Measurements from ENCODE around the gene PIGT. TPM values are rescaled to one million over a fixed set of nuclear protein-coding genes. Genes with fewer than 3 reads are reported as not detected.

Gene PIGT
- total and polyA plus RNA-seq, 2 donors (not counting 1 experiment from before 2014, with no cell fraction given) = 25.8 to 53.9 TPM

GRCh38 chr20:45374101-45374467, 41.9 kb upstream of the PIGT start:
- no peak for DNase-seq (ENCODE audit: low read depth in 2 of 2)
- no peak for TF ChIP-seq EZH2 (IDR thresholded peaks at IDR 0.05; ENCODE audit: low read length, missing control alignments)
- TF ChIP-seq, protein P1, sequence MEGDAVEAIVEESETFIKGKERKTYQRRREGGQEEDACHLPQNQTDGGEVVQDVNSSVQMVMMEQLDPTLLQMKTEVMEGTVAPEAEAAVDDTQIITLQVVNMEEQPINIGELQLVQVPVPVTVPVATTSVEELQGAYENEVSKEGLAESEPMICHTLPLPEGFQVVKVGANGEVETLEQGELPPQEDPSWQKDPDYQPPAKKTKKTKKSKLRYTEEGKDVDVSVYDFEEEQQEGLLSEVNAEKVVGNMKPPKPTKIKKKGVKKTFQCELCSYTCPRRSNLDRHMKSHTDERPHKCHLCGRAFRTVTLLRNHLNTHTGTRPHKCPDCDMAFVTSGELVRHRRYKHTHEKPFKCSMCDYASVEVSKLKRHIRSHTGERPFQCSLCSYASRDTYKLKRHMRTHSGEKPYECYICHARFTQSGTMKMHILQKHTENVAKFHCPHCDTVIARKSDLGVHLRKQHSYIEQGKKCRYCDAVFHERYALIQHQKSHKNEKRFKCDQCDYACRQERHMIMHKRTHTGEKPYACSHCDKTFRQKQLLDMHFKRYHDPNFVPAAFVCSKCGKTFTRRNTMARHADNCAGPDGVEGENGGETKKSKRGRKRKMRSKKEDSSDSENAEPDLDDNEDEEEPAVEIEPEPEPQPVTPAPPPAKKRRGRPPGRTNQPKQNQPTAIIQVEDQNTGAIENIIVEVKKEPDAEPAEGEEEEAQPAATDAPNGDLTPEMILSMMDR (conservative IDR thresholded peaks at IDR 0.05 in 1 of 2, IDR thresholded peaks at IDR 0.05 in 1 of 2; ENCODE audit: low read depth in 1 of 2, low read length in 2 of 2) = no peak

GRCh38 chr20:45374966-45375365, 41.0 kb upstream of the PIGT start:
- H3K79me2 ChIP-seq (ENCODE audit: control insufficient read depth, insufficient read depth, low read length) = no peaks in the 10 kb centered on the region
- TF ChIP-seq EZH2 (IDR thresholded peaks at IDR 0.05; ENCODE audit: low read length, missing control alignments) = no peak
- TF ChIP-seq, protein P1 (conservative IDR thresholded peaks at IDR 0.05 in 1 of 2, IDR thresholded peaks at IDR 0.05 in 1 of 2; ENCODE audit: low read depth in 1 of 2, low read length in 2 of 2) = no peak
- peaks cover 2% of the 10 kb centered on the region for H3K4me1 ChIP-seq (ENCODE audit: control insufficient read depth, extremely low read depth, insufficient read depth, low read length)
- no peaks in the 10 kb centered on the region for H4K20me1 ChIP-seq (ENCODE audit: control insufficient read depth, extremely low read depth, insufficient read depth, low read length)
- no peaks in the 10 kb centered on the region for H3K9me3 ChIP-seq (ENCODE audit: control insufficient read depth, insufficient read depth, low read depth, low read length)
- no peak overlapping the region for H3K27ac ChIP-seq (ENCODE audit: insufficient read depth, low read length)
- no peaks in the 10 kb centered on the region for H3K27me3 ChIP-seq (ENCODE audit: control insufficient read depth, insufficient read depth, low read length)
- no peak overlapping the region for H3K9ac ChIP-seq (ENCODE audit: insufficient read depth, low read length)
- DNase-seq (ENCODE audit: low read depth in 2 of 2) = no peak
- no peak overlapping the region for H3K4me3 ChIP-seq (replicated peaks in 1 of 4; ENCODE audit: control extremely low read depth in 1 of 4, insufficient read depth in 1 of 4, low read depth in 3 of 4, low read length in 4 of 4)
- H3K4me2 ChIP-seq (ENCODE audit: extremely low read depth, insufficient read depth, low read length) = no peak overlapping the region
- H2AFZ ChIP-seq (ENCODE audit: low read length) = no peak overlapping the region
- no peaks in the 10 kb centered on the region for H3K36me3 ChIP-seq (ENCODE audit: control insufficient read depth, insufficient read depth, low read length)

More at GRCh38 chr20:45374101-45374467, 41.9 kb upstream of the PIGT start:
- Histone ChIP-seq H3K27ac (ENCODE audit: insufficient read depth, low read length) (no peak overlapping the region), H3K79me2 (ENCODE audit: control insufficient read depth, insufficient read depth, low read length) (no peaks in the 10 kb centered on the region), H3K9ac (ENCODE audit: insufficient read depth, low read length) (no peak overlapping the region), H3K4me1 (ENCODE audit: control insufficient read depth, extremely low read depth, insufficient read depth, low read length) (peaks cover 2% of the 10 kb centered on the region), H3K27me3 (ENCODE audit: control insufficient read depth, insufficient read depth, low read length) (no peaks in the 10 kb centered on the region), H3K4me3 (replicated peaks in 1 of 4; ENCODE audit: control extremely low read depth in 1 of 4, insufficient read depth in 1 of 4, low read depth in 3 of 4, low read length in 4 of 4) (peak overlapping the region in 1 of 4 experiments; percentile 55), H3K4me2 (ENCODE audit: extremely low read depth, insufficient read depth, low read length) (peak overlapping the region; percentile 94), H2AFZ (ENCODE audit: low read length) (no peak overlapping the region), H3K9me3 (ENCODE audit: control insufficient read depth, insufficient read depth, low read depth, low read length) (no peaks in the 10 kb centered on the region), H4K20me1 (ENCODE audit: control insufficient read depth, extremely low read depth, insufficient read depth, low read length) (no peaks in the 10 kb centered on the region), H3K36me3 (ENCODE audit: control insufficient read depth, insufficient read depth, low read length) (no peaks in the 10 kb centered on the region)

DNA sequence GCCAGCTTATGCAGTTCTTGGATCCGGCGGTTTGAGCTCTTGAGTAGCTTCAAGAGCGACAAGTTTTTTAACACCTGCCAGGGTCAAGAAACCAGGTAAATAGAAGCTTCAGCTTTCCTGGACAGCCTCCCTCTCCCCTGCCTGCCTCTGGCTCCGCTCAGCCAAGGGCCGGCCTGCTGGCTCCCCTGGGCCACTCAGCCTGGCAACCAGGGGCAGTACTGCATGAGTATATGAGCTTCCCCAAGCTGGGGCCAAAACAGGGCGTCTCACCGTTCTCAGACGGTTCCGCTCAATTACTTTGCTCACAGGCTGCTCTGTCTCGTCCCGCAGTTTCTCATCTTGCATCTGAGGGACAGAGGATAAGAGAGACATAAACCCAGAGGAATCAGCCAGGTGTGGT, 38.7 kb upstream of the PIGT start:
- no peaks in the 10 kb centered on the region for H3K9me3 ChIP-seq (ENCODE audit: control insufficient read depth, insufficient read depth, low read depth, low read length)
- no peaks in the 10 kb centered on the region for H3K36me3 ChIP-seq (ENCODE audit: control insufficient read depth, insufficient read depth, low read length)
- no peak for DNase-seq (ENCODE audit: low read depth in 2 of 2)
- H3K27ac ChIP-seq (ENCODE audit: insufficient read depth, low read length) = no peak overlapping the region
- H3K27me3 ChIP-seq (ENCODE audit: control insufficient read depth, insufficient read depth, low read length) = no peaks in the 10 kb centered on the region
- H3K9ac ChIP-seq (ENCODE audit: insufficient read depth, low read length) = no peak overlapping the region
- no peak overlapping the region for H2AFZ ChIP-seq (ENCODE audit: low read length)
- H3K4me2 ChIP-seq (ENCODE audit: extremely low read depth, insufficient read depth, low read length) = no peak overlapping the region
- no peak overlapping the region for H3K4me3 ChIP-seq (replicated peaks in 1 of 4; ENCODE audit: control extremely low read depth in 1 of 4, insufficient read depth in 1 of 4, low read depth in 3 of 4, low read length in 4 of 4)
- H3K79me2 ChIP-seq (ENCODE audit: control insufficient read depth, insufficient read depth, low read length) = no peaks in the 10 kb centered on the region
- peaks cover 2% of the 10 kb centered on the region for H3K4me1 ChIP-seq (ENCODE audit: control insufficient read depth, extremely low read depth, insufficient read depth, low read length)
- H4K20me1 ChIP-seq (ENCODE audit: control insufficient read depth, extremely low read depth, insufficient read depth, low read length) = no peaks in the 10 kb centered on the region
- TF ChIP-seq, protein P1 (conservative IDR thresholded peaks at IDR 0.05 in 1 of 2, IDR thresholded peaks at IDR 0.05 in 1 of 2; ENCODE audit: low read depth in 1 of 2, low read length in 2 of 2) = no peak
- no peak for TF ChIP-seq EZH2 (IDR thresholded peaks at IDR 0.05; ENCODE audit: low read length, missing control alignments)

All from fibroblast of lung (primary cell).